KMS-11 (cell line): Measurements from ENCODE around the gene RBM44.

ENCODE experiments used
- H2AFZ ChIP-seq: fragments of 200-600 bp; sonication (generic); 2 replicates; pipeline ENCODE4 v1.6.1; 2016; ENCODE audit warnings: antibody characterized with exemption, mixed run types, low read depth
- H3K27ac ChIP-seq: fragments of 200-600 bp; sonication (generic); 2 replicates; pipeline ENCODE4 v1.6.1; 2016; ENCODE audit warnings: mild to moderate bottlenecking, mixed run types
- H3K27me3 ChIP-seq: fragments of 200-600 bp; sonication (generic); 2 replicates; pipeline ENCODE4 v1.6.1; 2017; ENCODE audit warnings: mild to moderate bottlenecking, low read depth, mixed run types, moderate library complexity; ENCODE audit not compliant: insufficient read depth
- H3K36me3 ChIP-seq: fragments of 200-600 bp; sonication (generic); 2 replicates; pipeline ENCODE4 v1.6.1; 2017; ENCODE audit warnings: mild to moderate bottlenecking, mixed run types; ENCODE audit not compliant: insufficient read depth
- H3K4me1 ChIP-seq: fragments of 200-600 bp; sonication (generic); 2 replicates; pipeline ENCODE4 v1.6.1; 2016; ENCODE audit warnings: mild to moderate bottlenecking, low read depth, mixed run types; ENCODE audit not compliant: poor library complexity, severe bottlenecking
- H3K4me2 ChIP-seq: fragments of 200-600 bp; sonication (generic); 2 replicates; pipeline ENCODE4 v1.7.0; 2016; ENCODE audit warnings: mild to moderate bottlenecking, mixed run types
- H3K4me3 ChIP-seq: fragments of 200-600 bp; sonication (generic); IDR thresholded peaks from 2 replicates; pipeline ENCODE4 v1.6.1; 2017; ENCODE audit warnings: low read depth, low read length, mixed read lengths; ENCODE audit not compliant: insufficient read depth
- H3K79me2 ChIP-seq: fragments of 200-600 bp; sonication (generic); 2 replicates; pipeline ENCODE4 v1.6.1; 2016; ENCODE audit warnings: low read depth, mixed run types; ENCODE audit not compliant: insufficient read depth
- H3K9ac ChIP-seq: fragments of 200-600 bp; sonication (generic); 2 replicates; pipeline ENCODE4 v1.6.1; 2016; ENCODE audit warnings: mild to moderate bottlenecking, mixed run types
- H4K20me1 ChIP-seq: fragments of 200-600 bp; sonication (generic); 2 replicates; pipeline ENCODE4 v1.6.1; 2016; ENCODE audit warnings: mild to moderate bottlenecking, mixed run types; ENCODE audit not compliant: insufficient read depth
- TF ChIP-seq, protein P1 (sequence below): fragments of 200-600 bp; sonication (generic); conservative IDR thresholded peaks from 2 replicates; pipeline ENCODE4 v1.6.1; 2017; ENCODE audit warnings: low read depth, mild to moderate bottlenecking, antibody characterized with exemption, low read length, moderate library complexity, mixed read lengths

The RBM44 gene

GRCh38 chr2:237786936-237787335, 11.6 kb upstream of the RBM44 start:
- Histone ChIP-seq H3K79me2 (no peaks in the 10 kb centered on the region), H3K4me2 (no peak overlapping the region), H3K36me3 (no peaks in the 10 kb centered on the region; the same call in 1 of the 2 replicates), H3K4me1 (no peaks in the 10 kb centered on the region), H3K9ac (no peak overlapping the region), H4K20me1 (no peaks in the 10 kb centered on the region), H3K4me3 (no peak overlapping the region), H3K27me3 (no peaks in the 10 kb centered on the region), H2AFZ (no peak overlapping the region), H3K27ac (no peak overlapping the region)
- TF ChIP-seq, protein P1, sequence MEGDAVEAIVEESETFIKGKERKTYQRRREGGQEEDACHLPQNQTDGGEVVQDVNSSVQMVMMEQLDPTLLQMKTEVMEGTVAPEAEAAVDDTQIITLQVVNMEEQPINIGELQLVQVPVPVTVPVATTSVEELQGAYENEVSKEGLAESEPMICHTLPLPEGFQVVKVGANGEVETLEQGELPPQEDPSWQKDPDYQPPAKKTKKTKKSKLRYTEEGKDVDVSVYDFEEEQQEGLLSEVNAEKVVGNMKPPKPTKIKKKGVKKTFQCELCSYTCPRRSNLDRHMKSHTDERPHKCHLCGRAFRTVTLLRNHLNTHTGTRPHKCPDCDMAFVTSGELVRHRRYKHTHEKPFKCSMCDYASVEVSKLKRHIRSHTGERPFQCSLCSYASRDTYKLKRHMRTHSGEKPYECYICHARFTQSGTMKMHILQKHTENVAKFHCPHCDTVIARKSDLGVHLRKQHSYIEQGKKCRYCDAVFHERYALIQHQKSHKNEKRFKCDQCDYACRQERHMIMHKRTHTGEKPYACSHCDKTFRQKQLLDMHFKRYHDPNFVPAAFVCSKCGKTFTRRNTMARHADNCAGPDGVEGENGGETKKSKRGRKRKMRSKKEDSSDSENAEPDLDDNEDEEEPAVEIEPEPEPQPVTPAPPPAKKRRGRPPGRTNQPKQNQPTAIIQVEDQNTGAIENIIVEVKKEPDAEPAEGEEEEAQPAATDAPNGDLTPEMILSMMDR, result no peak

DNA sequence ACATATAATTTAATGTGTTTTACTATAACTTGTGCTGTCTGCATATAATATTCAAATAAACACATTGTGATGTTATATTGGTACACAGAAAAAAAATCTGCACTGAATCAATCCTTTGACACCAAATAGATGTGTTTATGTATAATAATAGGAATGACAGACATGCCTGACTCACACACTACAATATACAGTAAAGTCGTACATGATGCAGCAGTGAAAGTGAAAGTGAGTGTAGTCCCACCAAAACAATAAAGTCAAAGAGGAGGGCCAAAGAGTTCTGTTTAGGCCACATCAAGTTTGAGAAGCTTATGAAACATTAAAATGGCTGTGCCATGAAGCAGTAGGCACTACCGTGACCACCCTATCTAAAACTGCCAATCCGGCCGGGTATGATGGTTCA, 8.2 kb upstream of the RBM44 start:
- Histone ChIP-seq H3K79me2 (no peaks in the 10 kb centered on the region), H4K20me1 (no peaks in the 10 kb centered on the region), H3K27me3 (no peaks in the 10 kb centered on the region), H3K4me1 (no peaks in the 10 kb centered on the region), H3K9ac (no peak overlapping the region), H3K27ac (no peak overlapping the region), H3K4me2 (no peak overlapping the region), H3K4me3 (no peak overlapping the region), H3K36me3 (no peaks in the 10 kb centered on the region; the same call in 1 of the 2 replicates), H2AFZ (no peak overlapping the region)
- TF ChIP-seq, protein P1, result no peak

DNA sequence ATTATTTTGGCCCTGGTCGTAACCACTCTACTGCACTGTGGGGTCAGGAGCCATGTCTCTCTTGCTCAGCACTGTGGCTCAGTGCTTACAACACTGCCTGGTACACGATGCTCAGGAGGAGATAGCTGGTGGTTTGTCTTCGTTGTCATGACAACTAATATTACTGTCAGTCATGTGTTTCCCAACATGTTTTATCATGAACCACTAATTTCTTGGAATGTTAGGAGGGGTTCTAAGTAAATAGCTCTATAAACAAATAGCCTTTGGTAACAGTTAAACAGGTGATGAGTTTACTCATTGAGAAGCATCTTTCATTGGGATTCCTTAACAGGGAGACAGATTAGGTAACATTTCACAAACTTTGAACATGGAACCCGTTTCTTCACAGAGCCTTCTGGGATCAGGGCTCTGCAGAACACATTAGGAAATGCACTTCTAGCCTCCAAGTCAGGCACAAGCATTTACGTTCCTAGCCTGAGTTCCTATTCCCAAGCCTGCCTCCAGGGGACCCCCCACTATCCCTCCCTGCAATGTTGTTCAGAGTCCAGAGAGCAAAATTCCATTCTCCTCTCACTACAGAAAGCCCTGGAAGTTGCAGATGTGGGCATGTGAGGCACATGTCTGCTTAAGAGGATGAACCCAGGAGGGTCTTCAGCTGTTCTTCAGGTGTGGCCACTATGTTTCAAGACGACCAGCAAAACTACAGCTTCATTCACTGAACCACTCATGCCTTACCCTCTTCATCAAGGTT, 6.4 kb upstream of the RBM44 start:
- TF ChIP-seq, protein P1, result no peak
- Histone ChIP-seq H2AFZ (no peak overlapping the region), H4K20me1 (no peaks in the 10 kb centered on the region), H3K27me3 (no peaks in the 10 kb centered on the region), H3K36me3 (no peaks in the 10 kb centered on the region), H3K4me3 (no peak overlapping the region), H3K4me2 (no peak overlapping the region), H3K9ac (no peak overlapping the region), H3K79me2 (no peaks in the 10 kb centered on the region), H3K27ac (no peak overlapping the region), H3K4me1 (no peaks in the 10 kb centered on the region)

DNA sequence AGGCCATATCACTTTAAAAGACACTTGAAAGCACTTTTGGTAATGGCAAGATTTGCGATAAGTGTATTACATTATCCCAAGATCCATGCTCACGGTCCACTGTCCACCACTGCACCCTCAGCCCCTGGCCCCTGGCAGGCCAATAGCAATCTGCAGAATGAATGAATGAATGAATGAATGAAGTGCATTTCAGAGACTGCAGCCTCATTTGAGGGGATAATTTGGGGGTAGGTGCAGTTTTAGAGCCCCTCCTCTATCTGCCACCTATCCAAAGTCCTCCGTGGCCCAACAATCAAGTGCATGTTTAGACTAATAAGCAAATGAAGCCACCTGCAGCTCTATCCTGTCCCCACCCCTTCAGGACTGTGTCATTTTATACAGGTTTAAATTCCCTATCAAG, 1.3 kb upstream of the RBM44 start:
- Histone ChIP-seq H2AFZ (no peak overlapping the region), H3K9ac (no peak overlapping the region), H3K4me2 (no peak overlapping the region), H3K36me3 (no peaks in the 10 kb centered on the region), H4K20me1 (no peaks in the 10 kb centered on the region), H3K79me2 (no peaks in the 10 kb centered on the region), H3K27me3 (no peaks in the 10 kb centered on the region), H3K4me3 (no peak overlapping the region), H3K4me1 (no peaks in the 10 kb centered on the region), H3K27ac (no peak overlapping the region)
- TF ChIP-seq, protein P1, result no peak
